ENCODE measurements around the gene ALK. TPM values are rescaled to one million over a fixed set of nuclear protein-coding genes. Genes with fewer than 3 reads are reported as not detected.

Gene ALK
- total RNA-seq, 1 experiment from 2014 or later, result not detected

- no peak overlapping the region for H3K23ac ChIP-seq (ENCODE audit: insufficient read length, low read depth, low read length)
- H3T11ph ChIP-seq (ENCODE audit: low read length), result no peak overlapping the region
- no peak overlapping the region for H2BK5ac ChIP-seq (ENCODE audit: insufficient read length, low read length)
- H2BK15ac ChIP-seq (ENCODE audit: low read depth, low read length), result no peak overlapping the region
- no peak overlapping the region for H3K18ac ChIP-seq (ENCODE audit: insufficient read length, low read depth, low read length)
- no peak overlapping the region for H4K5ac ChIP-seq (ENCODE audit: insufficient read length, low read depth, low read length)
- H4K20me1 ChIP-seq (ENCODE audit: control insufficient read depth, insufficient read depth, insufficient read length), result no peaks in the 10 kb centered on the region
- TF ChIP-seq, protein P1, sequence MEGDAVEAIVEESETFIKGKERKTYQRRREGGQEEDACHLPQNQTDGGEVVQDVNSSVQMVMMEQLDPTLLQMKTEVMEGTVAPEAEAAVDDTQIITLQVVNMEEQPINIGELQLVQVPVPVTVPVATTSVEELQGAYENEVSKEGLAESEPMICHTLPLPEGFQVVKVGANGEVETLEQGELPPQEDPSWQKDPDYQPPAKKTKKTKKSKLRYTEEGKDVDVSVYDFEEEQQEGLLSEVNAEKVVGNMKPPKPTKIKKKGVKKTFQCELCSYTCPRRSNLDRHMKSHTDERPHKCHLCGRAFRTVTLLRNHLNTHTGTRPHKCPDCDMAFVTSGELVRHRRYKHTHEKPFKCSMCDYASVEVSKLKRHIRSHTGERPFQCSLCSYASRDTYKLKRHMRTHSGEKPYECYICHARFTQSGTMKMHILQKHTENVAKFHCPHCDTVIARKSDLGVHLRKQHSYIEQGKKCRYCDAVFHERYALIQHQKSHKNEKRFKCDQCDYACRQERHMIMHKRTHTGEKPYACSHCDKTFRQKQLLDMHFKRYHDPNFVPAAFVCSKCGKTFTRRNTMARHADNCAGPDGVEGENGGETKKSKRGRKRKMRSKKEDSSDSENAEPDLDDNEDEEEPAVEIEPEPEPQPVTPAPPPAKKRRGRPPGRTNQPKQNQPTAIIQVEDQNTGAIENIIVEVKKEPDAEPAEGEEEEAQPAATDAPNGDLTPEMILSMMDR (conservative IDR thresholded peaks at IDR 0.05), result no peak
- H2AK5ac ChIP-seq (ENCODE audit: insufficient read length, low read length), result no peak overlapping the region
- Mint-ChIP-seq H3K9me3 (peaks cover 4 to 8% of the 10 kb centered on the region in 2 experiments), H3K4me3 (no peak overlapping the region), H3K4me1 (no peaks in the 10 kb centered on the region), H3K27ac (no peak overlapping the region), H3K27me3 (ENCODE audit: low read depth) (peaks cover 2% of the 10 kb centered on the region), H3K36me3 (ENCODE audit: insufficient read depth in 1 of 3, low read depth in 3 of 3) (peaks cover 0 to 4% (median 3%) of the 10 kb centered on the region in 3 experiments; a peak in 2 of 7 replicates)
- H3K9me3 ChIP-seq (ENCODE audit: control insufficient read depth, low read depth, low read length), result no peaks in the 10 kb centered on the region
- no peaks in the 10 kb centered on the region for H3K27me3 ChIP-seq (ENCODE audit: insufficient read depth, low read length)
- no peak overlapping the region for H3K4me2 ChIP-seq (ENCODE audit: insufficient read depth, insufficient read length, low read length)
- H3K4ac ChIP-seq (ENCODE audit: low read depth, low read length), result no peak overlapping the region
- no peak overlapping the region for H2BK12ac ChIP-seq (ENCODE audit: insufficient read length, low read depth, low read length)
- no peaks in the 10 kb centered on the region for H3K79me2 ChIP-seq (ENCODE audit: insufficient read depth, low read length)
- no peak overlapping the region for H3K56ac ChIP-seq (ENCODE audit: insufficient read length, low read depth, low read length)
- no peak overlapping the region for H3K14ac ChIP-seq (ENCODE audit: insufficient read depth, low read length)
- H2BK20ac ChIP-seq (ENCODE audit: low read depth, low read length, poor library complexity, severe bottlenecking), result no peak overlapping the region
- H3K23me2 ChIP-seq (ENCODE audit: insufficient read length, low read depth, low read length, poor library complexity, severe bottlenecking), result no peaks in the 10 kb centered on the region
- no peak overlapping the region for H4K91ac ChIP-seq (ENCODE audit: insufficient read length, low read depth, low read length)
- no peak overlapping the region for H4K8ac ChIP-seq (replicated peaks; ENCODE audit: insufficient read length, low read depth, low read length)
- no CpG with 5 or more reads among the region's 1 CpG for WGBS (ENCODE audit: extremely low coverage, insufficient read length, low lambda C conversion rate)
- H3K4me1 ChIP-seq (ENCODE audit: insufficient read depth, low read length), result no peaks in the 10 kb centered on the region
- H2BK120ac ChIP-seq (ENCODE audit: low read depth, low read length, poor library complexity, severe bottlenecking), result no peak overlapping the region
- H3K27ac ChIP-seq (ENCODE audit: insufficient read length, low read depth, low read length), result no peak overlapping the region
- H3K9ac ChIP-seq (ENCODE audit: extremely low read depth, insufficient read length, low read length), result no peak overlapping the region
- no peak overlapping the region for H2AFZ ChIP-seq (ENCODE audit: low read length)
- no peaks in the 10 kb centered on the region for H3K79me1 ChIP-seq (ENCODE audit: insufficient read depth, low read depth, low read length, poor library complexity, severe bottlenecking)
- no peak for DNase-seq
Observed at GRCh38 chr2:29186817-29187216, 734.6 kb downstream of the ALK start.
